ENCODE results near the gene KIF3C.

KIF3C gene

DNA sequence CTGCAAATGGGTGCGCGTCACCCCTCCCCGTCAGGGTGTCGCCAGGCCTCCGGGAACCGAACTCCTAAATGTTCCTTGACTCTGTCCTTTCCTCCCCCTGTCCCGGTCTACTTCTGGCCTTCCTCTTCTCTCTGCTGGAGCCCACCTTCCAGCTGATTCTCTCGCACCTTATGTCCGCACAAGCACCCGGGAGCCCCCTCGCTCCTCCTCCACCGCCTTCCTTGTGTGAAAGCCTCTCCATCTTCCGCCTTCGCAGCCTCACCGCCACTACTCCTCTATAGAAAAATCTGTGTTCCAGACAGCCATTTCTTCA, 627 bp upstream of the KIF3C start:
- Histone ChIP-seq H3K9me3 (ENCODE audit: control insufficient read depth, low read length) (no peaks in the 10 kb centered on the region), H3K36me3 (ENCODE audit: control insufficient read depth, insufficient read depth, low read length) (no peaks in the 10 kb centered on the region), H3K27me3 (ENCODE audit: control insufficient read depth, insufficient read depth, low read length) (no peaks in the 10 kb centered on the region), H3K9ac (no peak overlapping the region), H3K4me2 (ENCODE audit: low read length) (peak overlapping the region; percentile 97), H3K4me3 (ENCODE audit: low read depth, low read length) (peak overlapping the region; percentile 74), H3K4me1 (peaks cover 3% of the 10 kb centered on the region), H3K79me2 (peaks cover 4% of the 10 kb centered on the region), H2AFZ (peak overlapping the region; percentile 65), H3K27ac (no peak overlapping the region)
- TF ChIP-seq, protein P1, sequence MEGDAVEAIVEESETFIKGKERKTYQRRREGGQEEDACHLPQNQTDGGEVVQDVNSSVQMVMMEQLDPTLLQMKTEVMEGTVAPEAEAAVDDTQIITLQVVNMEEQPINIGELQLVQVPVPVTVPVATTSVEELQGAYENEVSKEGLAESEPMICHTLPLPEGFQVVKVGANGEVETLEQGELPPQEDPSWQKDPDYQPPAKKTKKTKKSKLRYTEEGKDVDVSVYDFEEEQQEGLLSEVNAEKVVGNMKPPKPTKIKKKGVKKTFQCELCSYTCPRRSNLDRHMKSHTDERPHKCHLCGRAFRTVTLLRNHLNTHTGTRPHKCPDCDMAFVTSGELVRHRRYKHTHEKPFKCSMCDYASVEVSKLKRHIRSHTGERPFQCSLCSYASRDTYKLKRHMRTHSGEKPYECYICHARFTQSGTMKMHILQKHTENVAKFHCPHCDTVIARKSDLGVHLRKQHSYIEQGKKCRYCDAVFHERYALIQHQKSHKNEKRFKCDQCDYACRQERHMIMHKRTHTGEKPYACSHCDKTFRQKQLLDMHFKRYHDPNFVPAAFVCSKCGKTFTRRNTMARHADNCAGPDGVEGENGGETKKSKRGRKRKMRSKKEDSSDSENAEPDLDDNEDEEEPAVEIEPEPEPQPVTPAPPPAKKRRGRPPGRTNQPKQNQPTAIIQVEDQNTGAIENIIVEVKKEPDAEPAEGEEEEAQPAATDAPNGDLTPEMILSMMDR (IDR thresholded peaks at IDR 0.05) = no peak

DNA sequence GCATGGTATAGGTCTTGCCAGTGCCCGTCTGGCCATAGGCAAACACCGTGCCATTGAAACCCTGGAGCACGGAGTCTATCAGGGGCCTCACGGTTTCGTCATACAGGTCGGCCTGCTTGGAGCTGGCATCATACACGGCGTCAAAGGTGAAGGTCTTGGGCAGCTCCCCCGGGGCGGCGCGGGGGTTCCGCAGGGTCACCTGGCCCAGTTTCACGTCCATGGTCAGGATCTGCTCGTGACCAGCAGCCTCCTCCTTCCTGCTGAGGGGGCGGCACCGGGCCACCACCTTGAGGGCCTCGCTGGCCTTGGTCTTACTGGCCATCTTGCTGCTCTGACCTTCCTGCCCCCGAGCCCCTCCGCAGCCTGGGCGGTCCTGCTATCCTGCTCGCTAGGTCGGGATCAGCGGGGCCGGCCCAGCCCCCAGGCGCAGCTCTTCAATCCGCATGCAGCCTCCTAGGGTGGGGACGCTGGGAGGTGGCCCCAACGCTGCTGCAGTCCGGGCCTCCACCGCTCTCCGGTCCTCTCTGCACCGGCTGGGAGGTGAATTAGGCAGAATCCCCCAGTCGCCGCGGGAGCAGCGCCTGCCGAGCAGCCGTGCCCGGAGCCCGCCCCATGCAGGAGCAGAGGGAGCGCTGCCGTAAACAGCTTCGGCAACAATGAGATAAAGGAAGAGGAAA, 563 bp downstream of the KIF3C start:
- H2AFZ ChIP-seq = peak overlapping the region; percentile 65
- H3K36me3 ChIP-seq (ENCODE audit: control insufficient read depth, insufficient read depth, low read length) = no peaks in the 10 kb centered on the region
- no peak overlapping the region for H3K27ac ChIP-seq
- H3K9ac ChIP-seq = peak overlapping the region; percentile 22
- peak overlapping the region; percentile 97 for H3K4me2 ChIP-seq (ENCODE audit: low read length)
- H3K9me3 ChIP-seq (ENCODE audit: control insufficient read depth, low read length) = no peaks in the 10 kb centered on the region
- TF ChIP-seq, protein P1 (IDR thresholded peaks at IDR 0.05) = peak; percentile 16
- H3K79me2 ChIP-seq = peaks cover 4% of the 10 kb centered on the region
- H3K4me1 ChIP-seq = peaks cover 12% of the 10 kb centered on the region
- H3K27me3 ChIP-seq (ENCODE audit: control insufficient read depth, insufficient read depth, low read length) = no peaks in the 10 kb centered on the region
- H3K4me3 ChIP-seq (ENCODE audit: low read depth, low read length) = peak overlapping the region; percentile 74

DNA sequence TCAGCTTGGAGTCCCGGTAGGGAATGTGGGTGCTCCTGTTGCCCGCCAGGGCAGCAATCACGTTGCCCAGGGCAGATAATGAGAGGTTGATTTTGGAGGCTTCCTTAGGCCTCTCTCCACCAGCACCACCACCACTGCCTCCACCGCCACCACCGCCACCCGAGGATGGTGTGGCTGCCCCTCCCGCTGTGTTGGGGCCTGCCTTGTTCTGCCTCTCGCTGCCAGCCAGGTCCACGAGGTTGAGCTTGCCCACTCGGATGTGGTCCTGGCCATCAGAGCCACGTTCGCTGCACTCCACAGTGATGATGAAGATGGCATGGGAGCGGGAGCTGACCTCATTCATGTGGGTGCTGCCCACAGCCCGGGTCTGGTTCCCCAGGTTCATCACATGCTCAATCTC, 1.3 kb downstream of the KIF3C start:
- no peak overlapping the region for H3K9ac ChIP-seq
- no peak overlapping the region for H3K4me2 ChIP-seq (ENCODE audit: low read length)
- peaks cover 4% of the 10 kb centered on the region for H3K79me2 ChIP-seq
- TF ChIP-seq, protein P1 (IDR thresholded peaks at IDR 0.05) = no peak
- H3K27ac ChIP-seq = no peak overlapping the region
- no peaks in the 10 kb centered on the region for H3K9me3 ChIP-seq (ENCODE audit: control insufficient read depth, low read length)
- H3K4me1 ChIP-seq = peaks cover 12% of the 10 kb centered on the region
- H3K4me3 ChIP-seq (ENCODE audit: low read depth, low read length) = no peak overlapping the region
- no peaks in the 10 kb centered on the region for H3K27me3 ChIP-seq (ENCODE audit: control insufficient read depth, insufficient read depth, low read length)
- no peaks in the 10 kb centered on the region for H3K36me3 ChIP-seq (ENCODE audit: control insufficient read depth, insufficient read depth, low read length)
- no peak overlapping the region for H2AFZ ChIP-seq

DNA sequence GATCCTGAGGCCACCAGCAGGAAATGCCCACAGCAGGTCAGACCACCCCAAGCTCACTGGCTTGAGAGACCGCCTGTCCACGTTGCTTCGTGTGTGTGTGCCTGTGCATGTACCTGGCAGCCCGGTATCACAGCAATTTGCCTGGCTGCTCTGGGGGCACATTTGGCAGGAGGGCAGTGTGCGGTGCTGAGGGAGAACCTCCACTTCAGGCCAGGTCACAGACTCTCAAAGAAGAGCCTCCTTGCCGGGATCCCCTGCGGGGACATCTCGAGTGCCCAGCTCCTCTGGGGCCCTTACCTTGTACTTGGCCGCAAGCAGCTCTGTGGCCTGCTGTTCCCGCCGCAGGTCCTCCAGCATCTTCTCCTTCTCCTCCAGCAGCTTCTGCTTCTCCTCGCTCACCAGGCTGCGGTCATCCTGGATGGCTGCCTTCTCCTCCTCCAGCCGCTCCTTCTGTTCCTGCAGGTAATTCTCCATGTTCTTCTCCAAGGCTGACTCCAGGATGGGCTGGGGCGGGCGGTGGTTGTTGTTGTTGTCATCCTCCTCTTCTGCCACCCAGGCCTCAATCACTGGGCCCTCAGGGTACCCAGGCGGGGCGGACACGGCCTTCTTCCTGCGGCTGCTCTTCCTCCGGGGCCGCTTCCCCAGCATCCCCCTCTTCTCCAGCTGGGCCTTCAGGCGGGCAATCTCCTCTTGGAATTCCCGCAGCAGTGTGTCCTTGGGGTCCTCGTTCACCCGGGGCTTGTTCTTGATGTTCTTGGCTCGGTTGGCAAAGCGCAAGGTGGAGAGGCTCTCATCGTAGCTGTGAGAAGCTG, 2.0 kb downstream of the KIF3C start:
- H3K27me3 ChIP-seq (ENCODE audit: control insufficient read depth, insufficient read depth, low read length) = no peaks in the 10 kb centered on the region
- H3K36me3 ChIP-seq (ENCODE audit: control insufficient read depth, insufficient read depth, low read length) = no peaks in the 10 kb centered on the region
- no peak overlapping the region for H2AFZ ChIP-seq
- no peaks in the 10 kb centered on the region for H3K9me3 ChIP-seq (ENCODE audit: control insufficient read depth, low read length)
- H3K9ac ChIP-seq = no peak overlapping the region
- H3K79me2 ChIP-seq = peaks cover 4% of the 10 kb centered on the region
- no peak overlapping the region for H3K27ac ChIP-seq
- H3K4me2 ChIP-seq (ENCODE audit: low read length) = no peak overlapping the region
- TF ChIP-seq, protein P1 (IDR thresholded peaks at IDR 0.05) = no peak
- H3K4me1 ChIP-seq = peaks cover 12% of the 10 kb centered on the region
- H3K4me3 ChIP-seq (ENCODE audit: low read depth, low read length) = no peak overlapping the region
